Endodermal cell (in vitro differentiated cells): ENCODE measurements around the gene M6PR. TPM values are rescaled to one million over a fixed set of nuclear protein-coding genes. Genes with fewer than 3 reads are reported as not detected.

Experiments
- DNase-seq: peaks from one replicate; pipeline ENCODE4 v3.0.0-alpha.2; 2017
- H3K27ac ChIP-seq: 2 replicates; pipeline ENCODE4 v1.5.1; 2013; ENCODE audit warnings: mild to moderate bottlenecking, low read depth, low read length, moderate library complexity
- H3K27me3 ChIP-seq: 2 replicates; pipeline ENCODE4 v1.6.1; 2013; ENCODE audit warnings: mild to moderate bottlenecking, low read length, moderate library complexity; ENCODE audit not compliant: insufficient read depth, control insufficient read depth, poor library complexity, severe bottlenecking
- H3K36me3 ChIP-seq: 2 replicates; pipeline ENCODE4 v1.7.0; 2013; ENCODE audit warnings: mild to moderate bottlenecking, low read length, moderate library complexity; ENCODE audit not compliant: control insufficient read depth, insufficient read depth
- H3K4me1 ChIP-seq: one replicate; pipeline ENCODE4 v1.7.0; 2013; ENCODE audit warnings: low read length; ENCODE audit not compliant: control insufficient read depth, insufficient read depth
- H3K4me3 ChIP-seq: 2 replicates; pipeline ENCODE4 v1.5.1; 2013; ENCODE audit warnings: mild to moderate bottlenecking, low read length, moderate library complexity
- H3K9ac ChIP-seq: 2 replicates; pipeline ENCODE4 v1.6.1; 2013; ENCODE audit warnings: mild to moderate bottlenecking, low read length, moderate library complexity; ENCODE audit not compliant: poor library complexity, severe bottlenecking; ENCODE audit errors: extremely low read depth
- H3K9me3 ChIP-seq: 2 replicates; pipeline ENCODE4 v1.6.1; 2013; ENCODE audit warnings: mild to moderate bottlenecking, low read length, moderate library complexity; ENCODE audit not compliant: control insufficient read depth
- H3K27ac Mint-ChIP-seq: 2 replicates; pipeline ENCODE4 v1.8.0; 2020; ENCODE audit warnings: mixed read lengths
- H3K27me3 Mint-ChIP-seq: 2 replicates; pipeline ENCODE4 v1.8.0; 2021; ENCODE audit warnings: mild to moderate bottlenecking, mixed read lengths; ENCODE audit not compliant: insufficient read depth
- H3K36me3 Mint-ChIP-seq: 2 replicates; pipeline ENCODE4 v1.8.0; 2020; ENCODE audit warnings: low read depth, mixed read lengths
- H3K4me1 Mint-ChIP-seq: 2 replicates; pipeline ENCODE4 v1.8.0; 2020; ENCODE audit warnings: mixed read lengths
- H3K4me3 Mint-ChIP-seq: 2 replicates; pipeline ENCODE4 v1.8.0; 2020; ENCODE audit warnings: mild to moderate bottlenecking, moderate library complexity, mixed read lengths
- H3K9me3 Mint-ChIP-seq: 2 replicates; pipeline ENCODE4 v1.8.0; 2020; ENCODE audit warnings: mild to moderate bottlenecking, mixed read lengths
- WGBS, 2 experiments: methylation state at CpG; one replicate each; pipeline versions ENCODE4 v1.1.5 to v1.1.7; 2013; ENCODE audit warnings: missing lambda C conversion rate in 2 of 2, mixed read lengths in 1 of 2; ENCODE audit not compliant: insufficient coverage in 1 of 2, insufficient read length in 1 of 2; 5-methylcytosine and 5-hydroxymethylcytosine counted together
- total RNA-seq, 2 donors: library from RNA; stranded (reverse); fragmentation: NEBNext Ultra II Directional in 1 of 2; extraction: Animal tissue kit (Norgen Biotek cat#: 25700) in 1 of 2; gene quantifications; 2 replicates in 1 of 2; 3 replicates in 1 of 2; pipeline ENCODE4 v1.2.1, GENCODE V29; 2021
- TF ChIP-seq, protein P1 (sequence below): fragments of 200-600 bp; sonication (generic); conservative IDR thresholded peaks from 2 replicates; pipeline ENCODE4 v1.5.0; 2021; ENCODE audit warnings: antibody characterized with exemption, mild to moderate bottlenecking

M6PR gene
- total RNA-seq, 2 donors from 2014 or later: 116 to 255 TPM

DNA sequence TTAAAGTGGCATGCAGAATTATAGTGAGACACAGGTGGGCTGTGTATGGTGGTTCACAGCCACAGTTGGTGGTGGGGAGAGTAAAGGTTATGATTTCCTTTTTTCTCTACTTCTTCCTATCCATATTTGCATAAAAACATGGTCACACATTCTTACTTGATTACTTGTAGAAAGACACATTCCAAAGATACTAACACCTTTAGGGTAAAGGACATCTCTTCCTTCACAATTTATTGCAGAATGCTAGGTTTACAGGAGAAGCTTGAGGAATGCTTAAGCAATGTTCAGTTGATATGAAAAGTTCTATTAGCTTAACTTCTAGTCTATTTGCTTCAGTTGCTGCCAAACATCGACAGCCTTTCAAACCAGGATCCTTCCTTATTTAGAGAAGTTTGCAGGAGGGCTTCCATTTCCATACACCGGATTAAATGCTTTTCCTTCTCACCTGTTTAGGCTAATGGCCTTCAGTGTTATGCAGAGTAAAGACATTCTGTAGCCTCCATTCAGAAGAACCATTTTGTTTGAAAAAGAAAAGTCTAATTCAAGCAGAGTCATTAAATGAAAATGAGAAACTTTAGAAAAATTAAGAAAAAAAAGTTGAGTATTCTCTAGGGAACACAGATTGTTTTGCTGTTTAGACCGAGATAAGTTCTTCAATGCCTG, 37.7 kb downstream of the M6PR start:
- Mint-ChIP-seq H3K4me3 (no peak overlapping the region), H3K27ac (peak overlapping the region; percentile 98), H3K9me3 (no peaks in the 10 kb centered on the region), H3K4me1 (peaks cover 51% of the 10 kb centered on the region), H3K27me3 (no peaks in the 10 kb centered on the region), H3K36me3 (no peaks in the 10 kb centered on the region)
- peak; percentile 64 for DNase-seq
- Histone ChIP-seq H3K4me3 (no peak overlapping the region), H3K27ac (no peak overlapping the region), H3K36me3 (no peaks in the 10 kb centered on the region), H3K4me1 (peaks cover 11% of the 10 kb centered on the region), H3K27me3 (no peaks in the 10 kb centered on the region), H3K9me3 (no peaks in the 10 kb centered on the region), H3K9ac (no peak overlapping the region)
- TF ChIP-seq, protein P1, sequence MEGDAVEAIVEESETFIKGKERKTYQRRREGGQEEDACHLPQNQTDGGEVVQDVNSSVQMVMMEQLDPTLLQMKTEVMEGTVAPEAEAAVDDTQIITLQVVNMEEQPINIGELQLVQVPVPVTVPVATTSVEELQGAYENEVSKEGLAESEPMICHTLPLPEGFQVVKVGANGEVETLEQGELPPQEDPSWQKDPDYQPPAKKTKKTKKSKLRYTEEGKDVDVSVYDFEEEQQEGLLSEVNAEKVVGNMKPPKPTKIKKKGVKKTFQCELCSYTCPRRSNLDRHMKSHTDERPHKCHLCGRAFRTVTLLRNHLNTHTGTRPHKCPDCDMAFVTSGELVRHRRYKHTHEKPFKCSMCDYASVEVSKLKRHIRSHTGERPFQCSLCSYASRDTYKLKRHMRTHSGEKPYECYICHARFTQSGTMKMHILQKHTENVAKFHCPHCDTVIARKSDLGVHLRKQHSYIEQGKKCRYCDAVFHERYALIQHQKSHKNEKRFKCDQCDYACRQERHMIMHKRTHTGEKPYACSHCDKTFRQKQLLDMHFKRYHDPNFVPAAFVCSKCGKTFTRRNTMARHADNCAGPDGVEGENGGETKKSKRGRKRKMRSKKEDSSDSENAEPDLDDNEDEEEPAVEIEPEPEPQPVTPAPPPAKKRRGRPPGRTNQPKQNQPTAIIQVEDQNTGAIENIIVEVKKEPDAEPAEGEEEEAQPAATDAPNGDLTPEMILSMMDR: no peak
- 0 to 16% methylated on average over 1 to 3 of the region's 3 CpGs for WGBS, 2 experiments

DNA sequence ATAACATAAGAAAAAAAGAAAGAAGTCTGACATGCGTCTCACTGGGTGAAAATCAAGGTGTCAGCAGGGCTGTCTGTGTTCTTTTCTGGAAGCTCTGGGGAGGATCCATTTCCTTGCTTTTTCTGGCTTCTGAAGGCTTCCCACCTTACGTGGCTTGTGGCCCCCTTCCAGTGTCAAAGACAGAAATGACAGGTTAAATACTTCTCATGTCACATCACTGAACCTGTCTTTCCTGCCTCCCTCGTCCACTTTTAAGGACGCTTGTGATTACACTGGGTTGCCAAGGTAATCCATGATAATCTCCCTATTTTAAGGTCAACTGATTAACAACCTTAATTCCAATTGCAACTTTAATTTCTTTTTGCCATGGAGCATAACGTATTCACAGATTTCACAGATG, 39.7 kb downstream of the M6PR start:
- H3K36me3 ChIP-seq: no peaks in the 10 kb centered on the region
- no peaks in the 10 kb centered on the region for H3K9me3 ChIP-seq
- H3K27ac Mint-ChIP-seq: peak overlapping the region; percentile 60
- TF ChIP-seq, protein P1: no peak
- peaks cover 11% of the 10 kb centered on the region for H3K4me1 ChIP-seq
- H3K9ac ChIP-seq: no peak overlapping the region
- no peaks in the 10 kb centered on the region for H3K27me3 Mint-ChIP-seq
- no peak overlapping the region for H3K4me3 Mint-ChIP-seq
- no peaks in the 10 kb centered on the region for H3K9me3 Mint-ChIP-seq
- H3K4me3 ChIP-seq: no peak overlapping the region
- H3K4me1 Mint-ChIP-seq: peaks cover 62% of the 10 kb centered on the region
- H3K27me3 ChIP-seq: no peaks in the 10 kb centered on the region
- DNase-seq: peak; percentile 53
- H3K36me3 Mint-ChIP-seq: no peaks in the 10 kb centered on the region
- WGBS, 2 experiments: 91 to 97% methylated on average over 3 to 5 of the region's 5 CpGs
- H3K27ac ChIP-seq: no peak overlapping the region

DNA sequence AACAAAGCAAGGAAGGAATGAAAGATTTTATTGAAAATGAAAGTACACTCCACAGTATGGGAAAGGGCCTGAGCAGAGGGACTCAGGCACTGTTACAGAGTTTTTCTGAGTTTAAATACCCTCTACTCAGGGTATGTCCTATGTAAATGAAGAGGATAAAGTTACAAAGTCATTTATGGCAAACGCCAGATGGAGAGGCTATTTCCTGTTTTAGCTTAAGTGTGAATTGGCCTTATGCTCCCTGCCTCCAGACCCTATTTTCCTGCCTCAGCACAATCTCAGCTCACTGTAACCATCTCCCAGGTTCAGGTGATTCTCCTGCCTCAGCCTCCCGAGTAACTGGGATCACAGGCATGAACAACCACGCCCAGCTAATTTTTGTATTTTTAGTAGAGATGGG, 41.9 kb downstream of the M6PR start:
- Histone ChIP-seq H3K9me3 (no peaks in the 10 kb centered on the region), H3K27ac (no peak overlapping the region), H3K4me1 (peaks cover 11% of the 10 kb centered on the region), H3K27me3 (no peaks in the 10 kb centered on the region), H3K4me3 (no peak overlapping the region), H3K36me3 (no peaks in the 10 kb centered on the region), H3K9ac (no peak overlapping the region)
- DNase-seq: no peak
- peaks cover 5% of the 10 kb centered on the region for H3K36me3 Mint-ChIP-seq
- peaks cover 48% of the 10 kb centered on the region for H3K4me1 Mint-ChIP-seq
- H3K27ac Mint-ChIP-seq: peak overlapping the region; percentile 82
- H3K9me3 Mint-ChIP-seq: peaks cover 2% of the 10 kb centered on the region
- no peak overlapping the region for H3K4me3 Mint-ChIP-seq
- TF ChIP-seq, protein P1: no peak
- H3K27me3 Mint-ChIP-seq: no peaks in the 10 kb centered on the region
- WGBS, 2 experiments: 71 to 100% methylated on average over 2 to 3 of the region's 3 CpGs
